ENCODE data around the gene DENND1A.

DENND1A gene

DNA sequence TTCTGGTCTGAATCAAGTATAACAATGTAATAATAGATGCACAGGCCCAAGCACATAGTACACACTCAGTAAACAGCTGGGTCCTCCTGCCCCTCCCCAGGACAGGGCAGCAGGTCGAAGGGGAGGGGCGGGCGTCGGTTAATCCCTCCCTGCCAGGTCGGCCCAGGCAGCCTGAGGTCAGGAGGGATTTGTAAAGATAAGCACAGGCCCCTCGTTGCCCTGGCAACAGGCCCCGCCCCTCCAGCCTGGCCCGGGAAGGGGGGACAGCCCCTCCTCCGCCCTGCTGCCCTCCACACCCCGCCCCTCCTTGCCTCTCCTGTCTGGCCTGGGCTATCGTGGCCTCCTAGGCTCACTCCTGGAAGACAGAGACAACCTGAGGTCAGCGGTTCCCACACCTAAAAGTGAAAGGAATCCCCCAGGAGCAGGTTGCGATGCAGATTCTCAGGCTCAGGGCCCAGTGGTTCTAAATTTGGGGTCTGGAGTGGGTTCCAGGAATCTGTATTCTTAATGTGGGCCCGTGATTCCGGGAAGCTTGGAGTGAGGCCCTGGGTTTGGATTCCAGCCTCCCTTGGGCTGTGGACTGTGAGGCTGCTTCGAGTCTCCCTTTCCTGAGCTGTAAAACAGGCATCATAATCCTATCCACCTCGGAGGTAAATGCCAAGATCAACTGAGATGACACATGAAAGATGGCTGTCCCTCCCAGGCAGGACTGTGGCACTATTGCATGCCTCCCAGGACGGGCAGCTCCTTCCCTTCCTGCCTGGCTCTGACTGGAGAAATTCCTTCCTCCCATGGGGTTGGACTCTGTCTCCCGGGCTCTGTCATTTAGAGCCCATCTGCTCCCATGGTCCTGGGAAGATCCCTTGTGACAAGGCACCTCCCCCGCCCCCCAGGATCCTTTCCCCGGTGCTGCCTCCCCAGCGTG, 569.5 kb downstream of the DENND1A start:
- no peak for DNase-seq

DNA sequence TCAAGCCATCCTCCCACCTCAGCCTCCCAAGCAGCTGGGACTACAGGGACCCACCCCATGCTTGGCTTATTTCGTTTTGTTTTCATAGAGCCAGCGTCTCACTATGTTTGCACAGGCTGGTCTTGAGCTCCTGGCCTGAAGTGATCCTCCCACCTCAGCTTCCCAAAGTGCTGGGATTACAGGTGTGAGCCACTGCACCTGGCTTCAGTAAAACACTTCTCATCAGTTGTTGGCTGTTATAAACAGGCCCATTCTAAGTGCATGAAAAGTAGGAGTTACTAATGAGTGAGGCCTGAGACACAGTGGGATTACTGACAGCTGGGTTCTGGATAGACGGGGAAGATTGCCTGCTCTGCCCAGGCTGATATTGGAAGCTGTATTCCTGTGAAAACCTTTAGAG, 570.4 kb downstream of the DENND1A start:
- no peak for DNase-seq

GRCh38 chr9:123359106-123359505, 570.8 kb downstream of the DENND1A start:
- no peak for DNase-seq

GRCh38 chr9:123358181-123358905, 571.6 kb downstream of the DENND1A start:
- no peak for DNase-seq

DNA sequence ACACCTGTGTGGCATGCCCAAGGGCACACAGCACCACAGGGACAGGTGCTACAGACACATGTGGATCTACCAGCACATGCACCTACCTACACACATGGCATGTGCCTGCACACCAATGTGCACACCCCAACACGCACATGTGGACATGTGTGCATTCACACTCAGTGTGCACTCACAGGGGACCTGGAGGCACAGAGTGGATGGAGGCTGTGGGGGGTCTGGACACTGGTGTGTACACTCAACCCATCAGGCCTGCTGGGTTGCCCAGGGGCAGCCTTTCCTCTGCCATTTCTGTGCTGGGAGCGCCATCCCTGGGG, 572.2 kb downstream of the DENND1A start:
- DNase-seq, result no peak

GRCh38 chr9:123356851-123357742, 572.8 kb downstream of the DENND1A start:
- no peak for DNase-seq

DNA sequence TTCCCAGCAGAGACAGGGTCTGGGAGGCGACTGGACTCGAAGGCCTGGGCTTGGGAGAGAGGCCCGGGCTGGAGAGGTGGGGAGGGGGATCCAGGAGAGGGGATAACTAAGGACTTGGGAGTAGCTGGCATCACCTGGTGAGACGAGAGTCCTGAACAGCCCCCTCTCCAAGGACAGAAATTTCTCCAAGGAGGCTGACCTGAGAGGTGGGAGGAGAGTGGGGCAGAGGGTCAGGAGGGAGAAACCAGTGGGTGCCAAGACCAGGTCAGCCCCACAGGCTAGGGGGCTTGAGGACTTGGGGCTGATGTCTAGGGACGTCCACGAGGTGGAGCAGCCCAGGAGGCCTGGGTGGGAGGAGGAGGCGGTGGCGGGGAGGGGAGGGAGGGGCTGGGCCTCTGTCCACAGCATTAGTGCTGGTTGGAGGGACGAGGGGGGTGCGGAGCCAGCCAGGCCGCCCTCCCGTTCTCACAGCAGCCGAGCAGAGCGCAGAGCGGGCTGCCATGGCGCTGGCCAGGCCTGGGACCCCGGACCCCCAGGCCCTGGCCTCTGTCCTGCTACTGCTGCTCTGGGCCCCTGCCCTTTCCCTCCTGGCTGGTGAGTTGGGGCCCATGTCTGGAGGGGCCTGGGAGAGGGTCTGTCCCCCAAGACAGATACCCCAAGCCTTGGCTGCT, 574.0 kb downstream of the DENND1A start, which contains the start of gene CRB2:
Gene CRB2 (plus strand): TSS at position 437 of the 671 bp plus-strand sequence. CDS start 64 bp downstream, at position 501.
- no peak for DNase-seq

DNA sequence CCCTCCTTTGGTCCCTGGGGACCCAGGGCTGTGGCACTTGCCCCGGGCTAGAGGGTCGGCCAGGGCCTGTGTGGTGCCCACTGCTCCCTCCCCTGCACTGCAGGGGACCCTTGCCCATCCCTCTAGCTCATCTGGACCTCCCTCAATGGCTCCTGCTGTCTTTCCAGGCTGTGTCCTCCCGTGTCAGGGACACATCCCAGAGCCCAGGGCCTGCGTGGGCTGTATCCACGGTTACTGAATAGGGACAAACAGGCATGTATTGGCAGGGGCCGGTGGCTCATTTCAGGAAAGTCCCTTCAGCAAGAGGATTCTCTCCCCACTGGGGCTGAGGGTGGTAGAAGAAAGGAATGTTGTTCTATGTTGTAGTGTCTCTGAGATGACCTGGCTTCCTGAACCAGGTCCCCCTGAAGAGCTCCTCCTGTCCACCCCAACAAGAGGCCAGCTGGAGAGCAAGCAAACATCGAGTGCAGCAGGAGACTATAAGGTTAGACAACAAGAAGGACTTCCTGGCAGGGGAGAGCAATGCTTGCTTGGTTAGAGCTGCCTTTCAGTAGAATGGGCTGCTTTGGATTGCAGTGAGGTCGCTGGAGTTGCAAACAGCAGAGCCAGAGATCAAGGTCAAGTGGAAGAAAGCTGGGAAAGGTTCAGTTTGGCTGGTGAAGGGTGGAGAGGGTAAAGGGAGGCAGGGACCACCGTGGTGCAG, 575.0 kb downstream of the DENND1A start:
- DNase-seq, result no peak

- DNase-seq, result peak; percentile 78
These were observed 575.8 kb downstream of the DENND1A start for GRCh38 chr9:123353984-123354591.

GRCh38 chr9:123353041-123353440, 576.9 kb downstream of the DENND1A start:
- DNase-seq, result no peak

DNA sequence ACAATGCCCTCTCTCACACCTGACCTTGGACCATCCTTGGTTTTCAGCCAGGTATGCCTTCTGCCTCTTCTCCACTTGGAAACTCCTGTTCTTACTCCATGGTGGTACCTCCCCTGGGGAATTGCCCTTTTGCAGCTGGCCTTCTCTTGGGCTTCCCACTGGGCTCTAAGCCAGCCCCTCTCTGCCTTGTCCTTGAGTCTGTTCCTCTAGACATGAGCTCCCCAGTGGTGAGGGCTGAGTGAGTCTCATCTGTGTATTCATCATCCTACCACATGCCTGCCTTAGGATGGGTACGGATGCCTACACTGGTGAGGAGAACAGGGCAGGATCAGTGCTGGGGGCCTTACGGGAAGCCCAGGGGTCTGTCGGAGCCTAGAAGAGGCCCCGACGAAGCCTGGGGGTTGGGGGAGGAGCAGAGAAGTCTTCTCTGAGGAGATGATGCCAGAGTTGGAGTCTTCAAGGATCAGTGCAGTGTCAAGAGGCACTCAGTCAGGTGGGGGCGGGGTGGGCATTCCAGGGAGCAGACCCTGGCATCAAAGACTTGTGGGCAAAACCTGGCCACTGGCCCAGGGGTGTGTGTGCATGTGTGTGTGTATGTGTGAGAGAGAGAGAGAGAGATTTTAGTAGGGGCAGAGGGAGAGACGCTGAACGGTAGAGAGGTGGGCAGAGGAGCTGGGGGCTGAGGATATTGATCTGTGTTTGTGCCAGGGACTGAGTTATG, 579.2 kb downstream of the DENND1A start:
- no peak for DNase-seq

- DNase-seq, result peak; percentile 78
These were observed 580.0 kb downstream of the DENND1A start for GRCh38 chr9:123349691-123350480.

DNA sequence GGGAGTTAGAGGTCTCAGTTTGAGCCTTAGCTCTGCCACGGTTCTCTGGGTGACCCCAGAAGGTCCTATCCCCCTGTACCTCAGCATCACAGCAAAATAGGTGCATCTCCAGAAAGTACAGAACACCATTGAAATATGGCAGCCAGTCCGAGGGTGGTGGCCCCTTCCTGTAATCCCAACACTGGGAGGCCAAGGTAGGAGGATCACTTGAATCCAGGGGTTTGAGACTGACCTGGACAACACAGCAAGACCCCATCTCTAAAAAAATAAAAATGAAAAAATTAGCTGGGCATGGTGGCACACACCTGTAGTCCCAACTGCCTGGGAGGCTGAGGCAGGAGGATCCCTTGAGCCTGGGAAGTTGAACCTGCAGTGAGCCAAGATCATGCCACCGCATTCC, 580.9 kb downstream of the DENND1A start:
- DNase-seq, result no peak

- no peak for DNase-seq
These were observed 581.5 kb downstream of the DENND1A start for GRCh38 chr9:123348317-123348992.

DNA sequence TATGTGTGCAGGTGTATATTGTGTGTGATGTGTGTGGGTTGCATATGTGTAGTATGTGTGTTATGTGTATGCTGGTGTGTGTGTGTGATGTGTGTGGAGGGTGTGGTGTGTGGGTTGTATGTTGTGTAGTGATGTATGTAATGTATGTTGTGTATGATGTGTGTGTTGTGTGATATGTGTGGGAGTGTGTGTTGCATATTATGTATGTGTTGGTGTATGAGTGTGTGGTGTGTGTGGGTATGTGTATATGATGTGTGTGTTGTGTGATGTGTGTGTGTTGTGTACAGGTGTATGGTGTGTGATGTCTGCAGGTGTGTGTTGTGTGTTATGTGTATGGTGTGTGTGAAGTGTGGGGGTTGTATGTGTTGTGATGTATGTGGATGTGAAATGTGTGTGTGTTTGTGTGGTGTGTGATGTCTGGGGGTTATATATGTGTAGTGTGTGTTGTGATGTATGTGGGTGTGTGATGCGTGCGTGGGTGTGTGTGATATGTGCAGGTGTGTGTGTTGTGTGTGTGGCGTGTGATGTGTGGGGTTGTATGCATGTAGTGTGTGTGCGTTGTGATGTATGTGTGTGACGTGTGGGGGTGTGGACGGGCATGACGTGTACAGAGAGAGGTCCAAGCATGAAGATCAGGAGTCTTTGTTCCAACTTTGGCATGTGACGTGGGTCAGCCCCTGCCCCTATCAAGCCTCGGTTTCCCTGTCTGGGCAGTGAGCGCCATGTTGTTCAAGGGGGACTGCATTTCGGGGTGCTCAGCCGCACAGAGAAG, 582.5 kb downstream of the DENND1A start:
- no peak for DNase-seq

DNA sequence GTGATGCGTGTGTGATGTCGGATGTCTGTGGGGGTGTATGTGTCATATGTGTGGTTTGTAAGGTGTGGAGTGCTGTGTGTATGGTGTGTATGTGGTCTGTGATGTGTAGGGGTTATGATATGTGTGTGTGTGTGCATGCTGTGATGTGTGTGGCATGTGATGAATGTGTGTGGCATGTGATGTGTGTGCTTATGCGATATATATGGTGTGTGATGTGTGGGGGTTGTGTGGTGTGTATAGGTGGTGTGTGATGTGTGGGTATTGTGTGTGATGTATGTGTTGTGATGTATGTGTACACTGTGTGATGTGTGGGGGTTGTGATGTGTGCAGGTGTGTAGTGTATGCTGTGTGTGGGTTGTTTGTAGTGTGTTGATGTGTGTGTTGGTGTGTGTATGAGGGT, 583.1 kb downstream of the DENND1A start:
- DNase-seq, result no peak

- DNase-seq, result no peak
These were observed 583.9 kb downstream of the DENND1A start for GRCh38 chr9:123346026-123346425.

DNA sequence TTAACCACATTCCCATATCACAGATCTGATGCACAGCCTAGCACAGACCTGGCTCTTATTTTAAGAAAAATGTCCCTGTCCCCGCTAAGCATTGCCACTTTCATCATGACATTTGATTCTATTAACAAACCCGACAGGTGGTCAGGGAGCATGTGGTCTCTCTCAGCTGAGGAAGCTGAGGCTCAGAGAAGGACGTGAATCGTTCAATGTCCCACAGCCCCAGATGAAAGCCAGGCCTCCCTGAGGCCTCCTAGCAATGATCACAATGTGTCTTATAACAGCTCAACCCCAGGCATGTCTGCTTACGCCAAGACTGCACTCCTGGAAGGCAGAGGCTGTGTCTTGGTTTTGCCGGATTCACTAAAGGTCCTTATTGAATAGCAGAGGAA, 584.4 kb downstream of the DENND1A start:
- no peak for DNase-seq

Measured in right hindlimb (tissue), 1 donor.